Fibroblast of the conjunctiva (primary cell): ENCODE measurements around the gene FBXW5.

Experiments used
- DNase-seq: peaks from one replicate; pipeline ENCODE4 v3.0.0-alpha.2; 2010; ENCODE audit warnings: low read depth

The FBXW5 gene

GRCh38 chr9:136944519-136945332 is at the start of gene FBXW5, which contains the start of gene C8G:
Gene FBXW5, minus strand, starts transcription at chr9:136944738. Its CDS starts 655 bp downstream, at chr9:136944083.
Gene C8G, plus strand, starts transcription at chr9:136945243. Its CDS starts 78 bp downstream, at chr9:136945321.
- peak; percentile 84 for DNase-seq

GRCh38 chr9:136992819-136993369 is 48.4 kb upstream of the FBXW5 start:
- DNase-seq, result no peak

- peak; percentile 77 for DNase-seq
These were observed 47.7 kb upstream of the FBXW5 start, which contains the start of gene PAXX for GRCh38 chr9:136991993-136992818. Gene PAXX, plus strand, starts transcription at chr9:136992422. Its CDS starts 22 bp downstream, at chr9:136992444.

GRCh38 chr9:136990242-136990911 is 45.8 kb upstream of the FBXW5 start:
- no peak for DNase-seq

GRCh38 chr9:136988872-136989271 is 44.3 kb upstream of the FBXW5 start:
- no peak for DNase-seq

GRCh38 chr9:136985853-136986252 is 41.3 kb upstream of the FBXW5 start:
- DNase-seq, result no peak

GRCh38 chr9:136985027-136985602 is 40.6 kb upstream of the FBXW5 start:
- DNase-seq, result no peak

GRCh38 chr9:136984464-136985026 is 40.0 kb upstream of the FBXW5 start:
- DNase-seq, result no peak

GRCh38 chr9:136983656-136984314 is 39.2 kb upstream of the FBXW5 start:
- no peak for DNase-seq

- no peak for DNase-seq
These were observed 38.6 kb upstream of the FBXW5 start for GRCh38 chr9:136983167-136983566.

GRCh38 chr9:136982232-136983051 is 37.9 kb upstream of the FBXW5 start, which contains the start of gene LCNL1:
Gene LCNL1, plus strand, starts transcription at chr9:136982993. Its CDS starts 594 bp downstream, at chr9:136983587.
- no peak for DNase-seq

GRCh38 chr9:136981588-136982231 is 37.2 kb upstream of the FBXW5 start:
- DNase-seq, result no peak

- DNase-seq, result no peak
These were observed 36.3 kb upstream of the FBXW5 start for GRCh38 chr9:136980669-136981478.

GRCh38 chr9:136979769-136980587 is 35.4 kb upstream of the FBXW5 start:
- DNase-seq, result no peak

GRCh38 chr9:136978865-136979544 is 34.5 kb upstream of the FBXW5 start:
- DNase-seq, result no peak

- no peak for DNase-seq
These were observed 33.7 kb upstream of the FBXW5 start for GRCh38 chr9:136978073-136978864.
